ENCODE data around the gene ASB16.

ASB16 gene

DNA sequence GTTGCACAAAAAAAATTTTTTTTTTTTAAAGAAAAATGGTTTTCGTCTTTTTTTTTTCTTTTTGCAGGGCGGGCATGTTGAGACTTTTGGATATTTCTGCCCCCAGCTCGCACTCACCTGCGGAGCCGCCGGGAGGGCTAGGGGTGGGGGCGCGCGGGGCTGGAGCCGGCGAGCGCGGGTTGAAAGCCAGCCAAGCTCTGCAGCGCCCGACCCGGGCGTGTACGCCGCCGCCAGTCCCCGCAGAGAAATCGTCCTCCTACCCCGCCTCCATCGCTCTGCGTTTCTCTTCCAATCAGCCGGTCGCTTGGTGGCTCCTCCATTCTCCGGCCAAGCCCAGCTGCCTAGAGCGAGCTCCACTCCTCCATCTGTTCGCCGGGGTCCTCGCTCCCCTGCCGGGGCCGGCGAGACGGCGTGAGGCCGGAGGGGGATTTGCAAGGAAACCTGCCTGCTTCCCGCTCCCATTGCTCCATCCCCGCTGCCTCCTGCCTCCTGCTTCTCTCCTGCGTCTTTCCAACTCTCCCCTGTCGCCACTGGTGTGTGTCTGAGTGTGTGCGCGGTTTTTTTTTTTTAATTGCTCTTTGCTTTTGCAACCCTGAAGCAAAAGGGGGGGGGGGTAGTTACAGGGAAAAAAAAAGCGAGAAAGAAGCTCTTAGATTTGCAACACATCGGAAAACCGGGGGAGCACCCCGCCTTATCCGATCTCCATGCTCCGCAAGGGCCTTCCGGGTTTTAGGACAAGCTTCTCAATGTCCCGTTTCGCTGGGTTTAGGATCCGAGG, 50.8 kb downstream of the ASB16 start:
- peak overlapping the region; percentile 93 for H3K4me2 ChIP-seq
- peak overlapping the region; percentile 99 for H3K9ac ChIP-seq
- H3K36me3 ChIP-seq = peaks cover 10% of the 10 kb centered on the region
- TF ChIP-seq Cebpa-rat (IDR thresholded peaks at IDR 0.05) = no peak
- no peaks in the 10 kb centered on the region for H3K9me3 ChIP-seq
- H3K4me3 ChIP-seq = peak overlapping the region; percentile 95
- H4K20me1 ChIP-seq = peaks cover 20% of the 10 kb centered on the region
- H3K27me3 ChIP-seq = no peaks in the 10 kb centered on the region
- peak overlapping the region; percentile 99 for H3K27ac ChIP-seq
- H3K4me1 ChIP-seq = peaks cover 25% of the 10 kb centered on the region

DNA sequence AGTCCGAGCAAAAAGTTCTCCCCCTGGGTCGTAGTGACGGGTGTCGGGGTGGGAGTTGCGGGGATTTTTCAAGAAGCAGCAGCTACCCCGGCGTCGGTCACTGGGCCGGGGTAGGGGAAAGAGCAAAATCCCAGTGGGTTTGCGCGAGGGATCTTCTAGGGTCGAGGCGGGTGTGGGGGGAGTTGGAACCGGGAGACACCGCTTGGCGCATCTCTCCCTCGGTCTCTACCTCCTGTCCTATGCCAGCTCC, 51.3 kb downstream of the ASB16 start:
- peaks cover 15% of the 10 kb centered on the region for H4K20me1 ChIP-seq
- peak overlapping the region; percentile 95 for H3K4me3 ChIP-seq
- no peaks in the 10 kb centered on the region for H3K27me3 ChIP-seq
- no peaks in the 10 kb centered on the region for H3K9me3 ChIP-seq
- peaks cover 5% of the 10 kb centered on the region for H3K36me3 ChIP-seq
- H3K4me1 ChIP-seq = peaks cover 20% of the 10 kb centered on the region
- peak overlapping the region; percentile 99 for H3K9ac ChIP-seq
- H3K27ac ChIP-seq = peak overlapping the region; percentile 99
- peak overlapping the region; percentile 93 for H3K4me2 ChIP-seq
- no peak for TF ChIP-seq Cebpa-rat (IDR thresholded peaks at IDR 0.05)

DNA sequence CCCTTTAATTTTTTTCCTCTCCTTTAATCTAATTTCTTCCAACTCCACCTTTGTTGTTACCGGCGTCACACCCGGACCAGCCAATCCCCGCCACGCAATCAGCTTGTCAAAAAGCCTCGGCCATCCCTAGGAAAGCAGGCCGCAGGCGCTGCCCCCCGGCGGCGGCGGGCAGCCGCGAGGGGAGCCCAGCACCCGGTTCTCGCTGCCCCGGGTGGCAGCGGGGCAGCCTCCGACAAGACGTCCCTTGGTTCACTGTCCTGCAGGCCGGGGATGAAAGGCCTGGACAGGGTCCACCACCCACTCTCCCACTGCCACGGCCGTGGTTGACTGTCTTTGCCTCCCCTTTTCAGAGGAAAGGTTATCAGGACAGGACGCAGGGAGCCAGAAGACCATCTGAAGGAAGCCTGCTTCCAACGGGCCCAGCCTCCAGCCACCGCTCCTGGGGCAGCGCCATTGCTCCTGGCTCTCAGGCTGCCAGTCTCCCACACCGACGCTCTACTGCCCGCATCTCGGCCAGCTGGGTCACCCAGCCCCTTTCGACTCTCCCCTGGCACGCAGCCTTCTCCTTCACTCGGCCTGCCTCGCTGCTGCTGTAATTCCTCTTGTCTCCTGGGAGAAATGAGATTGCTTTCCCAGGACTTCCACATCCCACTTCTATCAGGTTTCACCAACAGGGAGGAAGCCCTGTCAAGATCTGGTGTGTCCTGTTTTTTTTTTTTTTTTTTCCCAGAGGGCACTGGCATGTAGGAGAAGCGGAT, 51.8 kb downstream of the ASB16 start:
- no peaks in the 10 kb centered on the region for H3K27me3 ChIP-seq
- peak overlapping the region; percentile 99 for H3K9ac ChIP-seq
- peak overlapping the region; percentile 99 for H3K27ac ChIP-seq
- peak overlapping the region; percentile 95 for H3K4me3 ChIP-seq
- no peak for TF ChIP-seq Cebpa-rat (IDR thresholded peaks at IDR 0.05)
- H3K36me3 ChIP-seq = peaks cover under 1% of the 10 kb centered on the region; the same call in 1 of the 2 replicates
- H3K4me2 ChIP-seq = peak overlapping the region; percentile 93
- peaks cover 15% of the 10 kb centered on the region for H3K4me1 ChIP-seq
- no peaks in the 10 kb centered on the region for H3K9me3 ChIP-seq
- H4K20me1 ChIP-seq = peaks cover 10% of the 10 kb centered on the region

DNA sequence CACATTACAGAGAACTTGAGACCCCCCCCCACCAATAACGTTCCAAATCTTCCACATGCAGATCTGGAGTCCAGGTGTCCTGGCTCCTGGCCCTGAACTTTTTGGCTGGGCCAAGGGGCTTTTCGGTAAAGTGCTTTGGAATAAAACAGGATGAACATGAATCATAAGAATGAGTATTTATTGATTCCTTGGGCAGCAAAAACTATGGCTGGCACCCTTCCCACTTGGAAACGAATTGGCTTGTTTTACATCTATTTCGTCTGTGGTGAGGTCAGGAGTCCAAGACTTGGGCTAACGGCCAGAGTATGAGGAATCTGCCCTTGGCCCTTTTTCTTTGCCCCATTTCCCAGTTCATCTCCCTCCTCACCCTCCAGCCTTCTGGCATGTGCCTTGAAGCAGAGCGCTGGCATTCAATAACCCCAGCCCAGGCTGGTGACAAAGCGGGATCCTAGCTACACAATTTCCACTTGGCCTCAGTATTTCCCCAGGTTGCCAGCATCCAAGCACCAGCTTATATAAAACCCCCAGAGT, 53.1 kb downstream of the ASB16 start:
- Histone ChIP-seq H4K20me1 (no peaks in the 10 kb centered on the region), H3K27me3 (no peaks in the 10 kb centered on the region), H3K4me1 (peaks cover 14% of the 10 kb centered on the region), H3K9ac (no peak overlapping the region), H3K9me3 (no peaks in the 10 kb centered on the region), H3K27ac (no peak overlapping the region), H3K4me3 (no peak overlapping the region), H3K4me2 (no peak overlapping the region), H3K36me3 (no peaks in the 10 kb centered on the region)
- TF ChIP-seq Cebpa-rat (IDR thresholded peaks at IDR 0.05) = no peak

All from BLaER1 (cell line).